Progenitor cell of endocrine pancreas (in vitro differentiated cells): ENCODE measurements around the gene NCBP2L. TPM values are rescaled to one million over a fixed set of nuclear protein-coding genes. Genes with fewer than 3 reads are reported as not detected.

Source experiments
- DNase-seq: peaks from one replicate; pipeline ENCODE4 v3.0.0; 2021; ENCODE audit warnings: low spot score; ENCODE audit not compliant: unreplicated experiment
- H3K27ac Mint-ChIP-seq: 2 replicates; pipeline ENCODE4 v1.8.0; 2021; ENCODE audit warnings: mild to moderate bottlenecking, moderate library complexity, mixed read lengths
- H3K27me3 Mint-ChIP-seq: 2 replicates; pipeline ENCODE4 v1.8.0; 2021; ENCODE audit warnings: mixed read lengths
- H3K36me3 Mint-ChIP-seq: 2 replicates; pipeline ENCODE4 v1.8.0; 2022; ENCODE audit warnings: mixed read lengths; ENCODE audit not compliant: insufficient read depth
- H3K4me1 Mint-ChIP-seq: 2 replicates; pipeline ENCODE4 v1.8.0; 2021; ENCODE audit warnings: low read depth, mixed read lengths
- H3K4me3 Mint-ChIP-seq: 2 replicates; pipeline ENCODE4 v1.8.0; 2021; ENCODE audit warnings: low read depth, mild to moderate bottlenecking, moderate library complexity, mixed read lengths
- H3K9me3 Mint-ChIP-seq: 2 replicates; pipeline ENCODE4 v1.8.0; 2021; ENCODE audit warnings: low read depth, mixed read lengths
- CTCF ChIP-seq: fragments of 200-600 bp; sonication (generic); IDR thresholded peaks from one replicate; pipeline ENCODE4 v1.5.0; 2021; ENCODE audit warnings: antibody characterized with exemption, mild to moderate bottlenecking; ENCODE audit not compliant: unreplicated experiment
- total RNA-seq: library from RNA; stranded (reverse); gene quantifications from 2 replicates; pipeline ENCODE4 v1.2.1, GENCODE V29; 2021

The NCBP2L gene
- total RNA-seq, 1 donor from 2014 or later, result not detected

GRCh38 chrX:107836958-107837357, 59.4 kb downstream of the NCBP2L start:
- Mint-ChIP-seq H3K4me3 (no peak overlapping the region), H3K27ac (no peak overlapping the region)
- no peak for DNase-seq

GRCh38 chrX:107840971-107841370, 63.4 kb downstream of the NCBP2L start:
- Mint-ChIP-seq H3K4me3 (no peak overlapping the region), H3K27me3 (no peaks in the 10 kb centered on the region), H3K27ac (no peak overlapping the region), H3K36me3 (peaks cover 1% of the 10 kb centered on the region), H3K9me3 (peaks cover 2% of the 10 kb centered on the region), H3K4me1 (no peaks in the 10 kb centered on the region)
- no peak for TF ChIP-seq CTCF
- no peak for DNase-seq

More at GRCh38 chrX:107836958-107837357, 59.4 kb downstream of the NCBP2L start:
- H3K27me3 Mint-ChIP-seq, result no peaks in the 10 kb centered on the region
- no peaks in the 10 kb centered on the region for H3K4me1 Mint-ChIP-seq
- H3K9me3 Mint-ChIP-seq, result peaks cover 7% of the 10 kb centered on the region
- no peak for TF ChIP-seq CTCF
- H3K36me3 Mint-ChIP-seq, result peaks cover 1% of the 10 kb centered on the region

- no peak overlapping the region for H3K27ac Mint-ChIP-seq
- no peak for DNase-seq
- H3K9me3 Mint-ChIP-seq, result peaks cover 2% of the 10 kb centered on the region
- peaks cover 1% of the 10 kb centered on the region for H3K36me3 Mint-ChIP-seq
- no peak for TF ChIP-seq CTCF
- H3K27me3 Mint-ChIP-seq, result no peaks in the 10 kb centered on the region
- H3K4me3 Mint-ChIP-seq, result no peak overlapping the region
- H3K4me1 Mint-ChIP-seq, result no peaks in the 10 kb centered on the region
Observed at GRCh38 chrX:107842715-107843400, 65.3 kb downstream of the NCBP2L start.

Other genes starting within 250 kb of the NCBP2L start
- 35.6 and 36.3 TPM in 2 replicates for gene PRPS1, start 149.2 kb upstream of the NCBP2L start, total RNA-seq
- gene TSC22D3, start 1.9 kb upstream of the NCBP2L start, total RNA-seq, result 39.6 and 41.4 TPM in 2 replicates
- gene MID2, start 48.1 kb downstream of the NCBP2L start, total RNA-seq, result 5.9 and 6.2 TPM in 2 replicates
- gene TEX13B, start 204.6 kb downstream of the NCBP2L start, total RNA-seq, result not detected in 2 replicates